Keratinocyte (primary cell): ENCODE results near the gene CRLF1. TPM values are rescaled to one million over a fixed set of nuclear protein-coding genes. Genes with fewer than 3 reads are reported as not detected.

Experiments
- DNase-seq: peaks from one replicate; pipeline ENCODE4 v3.0.0-alpha.2; 2011; ENCODE audit warnings: low read depth, missing footprints, low spot score
- FAIRE-seq: peaks from 2 replicates; lab custom pipeline; 2011; peaks lifted over from hg19 to GRCh38; lab: Jason Lieb, UNC
- H2AFZ ChIP-seq: 2 replicates; pipeline ENCODE4 v1.6.0; 2012; ENCODE audit warnings: low read length, control low read depth, inconsistent platforms; ENCODE audit not compliant: control insufficient read depth
- H3K27ac ChIP-seq: 2 replicates; pipeline ENCODE4 v1.5.1; 2011; ENCODE audit warnings: low read length; ENCODE audit not compliant: control insufficient read depth, insufficient read depth
- H3K27me3 ChIP-seq: 3 replicates; pipeline ENCODE4 v1.6.0; 2011; ENCODE audit warnings: low read length; ENCODE audit not compliant: control insufficient read depth, insufficient read depth; ENCODE audit errors: extremely low read depth
- H3K36me3 ChIP-seq, 2 experiments: 2 replicates in 1 of 2; 3 replicates in 1 of 2; pipeline ENCODE4 v1.5.1; 2011; ENCODE audit warnings: low read length in 2 of 2, mild to moderate bottlenecking in 1 of 2; ENCODE audit not compliant: control insufficient read depth in 2 of 2, insufficient read depth in 2 of 2; ENCODE audit errors: extremely low read depth in 1 of 2
- H3K4me1 ChIP-seq: 3 replicates; pipeline ENCODE4 v1.5.1; 2011; ENCODE audit warnings: low read length; ENCODE audit not compliant: control insufficient read depth, insufficient read depth; ENCODE audit errors: extremely low read depth
- H3K4me2 ChIP-seq: 3 replicates; pipeline ENCODE4 v1.6.0; 2011; ENCODE audit warnings: low read depth, low read length; ENCODE audit not compliant: control insufficient read depth, insufficient read depth; ENCODE audit errors: extremely low read depth
- H3K4me3 ChIP-seq, 3 experiments: fragments of 200-600 bp in 1 of 3; sonication (generic) in 1 of 3; 2 replicates in 2 of 3; 3 replicates in 1 of 3; pipeline ENCODE4 v1.5.1; 2011 to 2016; ENCODE audit warnings: low read length in 3 of 3, mild to moderate bottlenecking in 3 of 3, control low read depth in 2 of 3, inconsistent platforms in 1 of 3, low read depth in 1 of 3, mixed read lengths in 1 of 3, mixed run types in 1 of 3, moderate library complexity in 1 of 3; ENCODE audit not compliant: control insufficient read depth in 2 of 3, insufficient read depth in 2 of 3; ENCODE audit errors: extremely low read depth in 1 of 3
- H3K79me2 ChIP-seq: 2 replicates; pipeline ENCODE4 v1.6.0; 2012; ENCODE audit warnings: low read length; ENCODE audit not compliant: control insufficient read depth, insufficient read depth
- H3K9ac ChIP-seq: 3 replicates; pipeline ENCODE4 v1.6.0; 2011; ENCODE audit warnings: low read length; ENCODE audit not compliant: control insufficient read depth, insufficient read depth; ENCODE audit errors: extremely low read depth
- H3K9me1 ChIP-seq: 3 replicates; pipeline ENCODE4 v1.6.0; 2011; ENCODE audit warnings: low read length; ENCODE audit not compliant: control insufficient read depth, insufficient read depth; ENCODE audit errors: extremely low read depth
- H3K9me3 ChIP-seq: 2 replicates; pipeline ENCODE4 v1.5.1; 2012; ENCODE audit warnings: low read depth, low read length; ENCODE audit not compliant: control insufficient read depth
- H4K20me1 ChIP-seq: 3 replicates; pipeline ENCODE4 v1.6.0; 2011; ENCODE audit warnings: low read length; ENCODE audit not compliant: control insufficient read depth, insufficient read depth; ENCODE audit errors: extremely low read depth
- EZH2 ChIP-seq: IDR thresholded peaks from one replicate; pipeline ENCODE4 v1.6.1; 2012; ENCODE audit warnings: inconsistent platforms, mild to moderate bottlenecking, low read length, moderate library complexity
- dilution Hi-C: fragments of 300-500 bp; cut with MboI; formaldehyde crosslinking; loops from one replicate; pipeline ENCODE4 v1.7.0; 2020; ENCODE audit warnings: low sequenced_read_pairs; ENCODE audit not compliant: extremely low pct_ligation_motif_present
- polyA plus RNA-seq, 5 experiments: library from polyadenylated mRNA; depleted of rRNA in 3 of 5; stranded (reverse) in 3 of 5; stranded (forward) in 1 of 5; unstranded in 1 of 5; fragments of >200 nt; gene quantifications; 1 replicate in 1 of 5; 2 replicates in 3 of 5; 3 replicates in 1 of 5; pipeline versions ENCODE4 v1.2.1 to v1.2.3, GENCODE V29; 2011 to 2012; ENCODE audit warnings: missing spikeins in 2 of 5, low read depth in 1 of 5, low replicate concordance in 1 of 5
- TF ChIP-seq, protein P1 (sequence below), 3 experiments: IDR thresholded peaks in 1 of 3; conservative IDR thresholded peaks in 1 of 3; optimal IDR thresholded peaks in 1 of 3; 2 replicates in 2 of 3; 3 replicates in 1 of 3; pipeline versions ENCODE3 to v1.5.1; 2011; ENCODE audit warnings: low read length in 3 of 3, mild to moderate bottlenecking in 3 of 3, moderate library complexity in 2 of 3, control low read depth in 1 of 3, inconsistent platforms in 1 of 3; ENCODE audit not compliant: insufficient read depth in 2 of 3; ENCODE audit errors: extremely low read depth in 1 of 3

CRLF1 gene
- polyA plus RNA-seq, 1 donor (not counting 4 experiments of a cell fraction or from before 2014, with no cell fraction given), result 0.20 TPM

GRCh38 chr19:18558604-18559003 is 48.0 kb downstream of the CRLF1 start:
- Histone ChIP-seq H3K4me3 (peak overlapping the region; percentile 87 to 100 (median 98)), H4K20me1 (no peaks in the 10 kb centered on the region), H3K9ac (peak overlapping the region; percentile 93), H3K79me2 (peaks cover 34% of the 10 kb centered on the region), H3K27ac (peak overlapping the region; percentile 86), H3K36me3 (peaks cover 11 to 18% of the 10 kb centered on the region in 2 experiments), H3K9me1 (no peaks in the 10 kb centered on the region), H3K9me3 (no peaks in the 10 kb centered on the region), H3K27me3 (no peaks in the 10 kb centered on the region), H3K4me1 (peaks cover 11% of the 10 kb centered on the region), H3K4me2 (peak overlapping the region; percentile 100), H2AFZ (no peak overlapping the region)
- FAIRE-seq (no peak), DNase-seq (no peak)
- dilution Hi-C loops, result no loop called here
- TF ChIP-seq EZH2, result no peak
- TF ChIP-seq, protein P1, sequence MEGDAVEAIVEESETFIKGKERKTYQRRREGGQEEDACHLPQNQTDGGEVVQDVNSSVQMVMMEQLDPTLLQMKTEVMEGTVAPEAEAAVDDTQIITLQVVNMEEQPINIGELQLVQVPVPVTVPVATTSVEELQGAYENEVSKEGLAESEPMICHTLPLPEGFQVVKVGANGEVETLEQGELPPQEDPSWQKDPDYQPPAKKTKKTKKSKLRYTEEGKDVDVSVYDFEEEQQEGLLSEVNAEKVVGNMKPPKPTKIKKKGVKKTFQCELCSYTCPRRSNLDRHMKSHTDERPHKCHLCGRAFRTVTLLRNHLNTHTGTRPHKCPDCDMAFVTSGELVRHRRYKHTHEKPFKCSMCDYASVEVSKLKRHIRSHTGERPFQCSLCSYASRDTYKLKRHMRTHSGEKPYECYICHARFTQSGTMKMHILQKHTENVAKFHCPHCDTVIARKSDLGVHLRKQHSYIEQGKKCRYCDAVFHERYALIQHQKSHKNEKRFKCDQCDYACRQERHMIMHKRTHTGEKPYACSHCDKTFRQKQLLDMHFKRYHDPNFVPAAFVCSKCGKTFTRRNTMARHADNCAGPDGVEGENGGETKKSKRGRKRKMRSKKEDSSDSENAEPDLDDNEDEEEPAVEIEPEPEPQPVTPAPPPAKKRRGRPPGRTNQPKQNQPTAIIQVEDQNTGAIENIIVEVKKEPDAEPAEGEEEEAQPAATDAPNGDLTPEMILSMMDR (optimal IDR thresholded peaks at IDR 0.05 in 1 of 3, IDR thresholded peaks at IDR 0.05 in 1 of 3, conservative IDR thresholded peaks at IDR 0.05 in 1 of 3; ENCODE audit: extremely low read depth in 1 of 3, insufficient read depth in 2 of 3, low read length in 3 of 3), result no peak

- Histone ChIP-seq H3K79me2 (peaks cover 34% of the 10 kb centered on the region), H4K20me1 (no peaks in the 10 kb centered on the region), H3K27ac (peak overlapping the region; percentile 86), H3K27me3 (no peaks in the 10 kb centered on the region), H3K9ac (peak overlapping the region; percentile 93), H3K4me2 (peak overlapping the region; percentile 100), H2AFZ (peak overlapping the region; percentile 33), H3K4me3 (peak overlapping the region; percentile 87 to 100 (median 98)), H3K9me1 (no peaks in the 10 kb centered on the region), H3K9me3 (no peaks in the 10 kb centered on the region), H3K4me1 (peaks cover 11% of the 10 kb centered on the region), H3K36me3 (peaks cover 11 to 18% of the 10 kb centered on the region in 2 experiments)
- DNase-seq (no peak), FAIRE-seq (no peak)
- dilution Hi-C loops, result no loop called here
- TF ChIP-seq, protein P1 (optimal IDR thresholded peaks at IDR 0.05 in 1 of 3, IDR thresholded peaks at IDR 0.05 in 1 of 3, conservative IDR thresholded peaks at IDR 0.05 in 1 of 3; ENCODE audit: extremely low read depth in 1 of 3, insufficient read depth in 2 of 3, low read length in 3 of 3), result no peak
- TF ChIP-seq EZH2, result no peak
These were observed 48.4 kb downstream of the CRLF1 start for GRCh38 chr19:18558202-18558555.
